Panc1 (cell line): ENCODE results near the gene ECI1.

Experiments
- POLR2AphosphoS5 ChIP-seq: IDR thresholded peaks from 2 replicates; pipeline ENCODE4 v1.6.1; 2012; ENCODE audit warnings: mild to moderate bottlenecking, low read depth, low read length, moderate library complexity
- TCF7L2 ChIP-seq: IDR thresholded peaks from 2 replicates; pipeline ENCODE4 v1.6.1; 2011; ENCODE audit warnings: mild to moderate bottlenecking, low read depth, low read length, inconsistent platforms
- TF ChIP-seq, protein P1 (sequence below): fragments of 450-650 bp; IDR thresholded peaks from 2 replicates; pipeline ENCODE4 v1.5.1; 2017; ENCODE audit warnings: mild to moderate bottlenecking
- TF ChIP-seq, protein P2 (sequence below), 2 experiments: IDR thresholded peaks; 2 replicates each; pipeline ENCODE4 v1.6.1; 2011 to 2012; ENCODE audit warnings: low read depth in 2 of 2, control low read depth in 1 of 2, low read length in 1 of 2, mild to moderate bottlenecking in 1 of 2, moderate library complexity in 1 of 2; ENCODE audit not compliant: insufficient read depth in 1 of 2

DNA sequence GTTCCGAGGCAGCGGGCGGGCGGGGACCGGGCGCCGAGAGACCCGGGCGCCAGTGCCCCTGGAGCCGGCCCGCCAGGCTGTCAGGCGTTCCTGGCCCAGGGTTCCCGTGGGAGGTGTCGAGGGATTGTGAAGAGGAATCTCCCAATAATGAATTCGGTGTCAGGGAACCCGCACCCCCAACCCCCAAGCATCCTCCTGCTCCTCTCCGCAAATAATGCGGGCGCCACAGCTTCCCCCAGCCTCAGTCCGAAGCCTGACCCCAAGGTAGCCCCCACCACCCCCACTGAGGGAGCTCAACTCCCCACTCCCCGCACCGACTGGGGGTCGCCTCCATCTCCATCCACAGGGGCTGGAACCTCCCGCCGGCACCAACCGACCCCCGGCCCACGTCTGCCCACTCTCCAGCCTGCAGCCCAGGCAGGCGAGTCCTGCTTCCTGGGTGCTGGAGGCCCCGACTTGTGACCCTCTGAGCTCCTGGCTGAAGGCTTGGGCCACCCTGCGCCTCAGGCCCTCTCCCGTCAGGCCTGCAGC, 54.3 kb downstream of the ECI1 start:
- TF ChIP-seq POLR2AphosphoS5 (no peak), TCF7L2 (no peak)
- TF ChIP-seq, protein P1, sequence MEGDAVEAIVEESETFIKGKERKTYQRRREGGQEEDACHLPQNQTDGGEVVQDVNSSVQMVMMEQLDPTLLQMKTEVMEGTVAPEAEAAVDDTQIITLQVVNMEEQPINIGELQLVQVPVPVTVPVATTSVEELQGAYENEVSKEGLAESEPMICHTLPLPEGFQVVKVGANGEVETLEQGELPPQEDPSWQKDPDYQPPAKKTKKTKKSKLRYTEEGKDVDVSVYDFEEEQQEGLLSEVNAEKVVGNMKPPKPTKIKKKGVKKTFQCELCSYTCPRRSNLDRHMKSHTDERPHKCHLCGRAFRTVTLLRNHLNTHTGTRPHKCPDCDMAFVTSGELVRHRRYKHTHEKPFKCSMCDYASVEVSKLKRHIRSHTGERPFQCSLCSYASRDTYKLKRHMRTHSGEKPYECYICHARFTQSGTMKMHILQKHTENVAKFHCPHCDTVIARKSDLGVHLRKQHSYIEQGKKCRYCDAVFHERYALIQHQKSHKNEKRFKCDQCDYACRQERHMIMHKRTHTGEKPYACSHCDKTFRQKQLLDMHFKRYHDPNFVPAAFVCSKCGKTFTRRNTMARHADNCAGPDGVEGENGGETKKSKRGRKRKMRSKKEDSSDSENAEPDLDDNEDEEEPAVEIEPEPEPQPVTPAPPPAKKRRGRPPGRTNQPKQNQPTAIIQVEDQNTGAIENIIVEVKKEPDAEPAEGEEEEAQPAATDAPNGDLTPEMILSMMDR: no peak
- TF ChIP-seq, protein P2, sequence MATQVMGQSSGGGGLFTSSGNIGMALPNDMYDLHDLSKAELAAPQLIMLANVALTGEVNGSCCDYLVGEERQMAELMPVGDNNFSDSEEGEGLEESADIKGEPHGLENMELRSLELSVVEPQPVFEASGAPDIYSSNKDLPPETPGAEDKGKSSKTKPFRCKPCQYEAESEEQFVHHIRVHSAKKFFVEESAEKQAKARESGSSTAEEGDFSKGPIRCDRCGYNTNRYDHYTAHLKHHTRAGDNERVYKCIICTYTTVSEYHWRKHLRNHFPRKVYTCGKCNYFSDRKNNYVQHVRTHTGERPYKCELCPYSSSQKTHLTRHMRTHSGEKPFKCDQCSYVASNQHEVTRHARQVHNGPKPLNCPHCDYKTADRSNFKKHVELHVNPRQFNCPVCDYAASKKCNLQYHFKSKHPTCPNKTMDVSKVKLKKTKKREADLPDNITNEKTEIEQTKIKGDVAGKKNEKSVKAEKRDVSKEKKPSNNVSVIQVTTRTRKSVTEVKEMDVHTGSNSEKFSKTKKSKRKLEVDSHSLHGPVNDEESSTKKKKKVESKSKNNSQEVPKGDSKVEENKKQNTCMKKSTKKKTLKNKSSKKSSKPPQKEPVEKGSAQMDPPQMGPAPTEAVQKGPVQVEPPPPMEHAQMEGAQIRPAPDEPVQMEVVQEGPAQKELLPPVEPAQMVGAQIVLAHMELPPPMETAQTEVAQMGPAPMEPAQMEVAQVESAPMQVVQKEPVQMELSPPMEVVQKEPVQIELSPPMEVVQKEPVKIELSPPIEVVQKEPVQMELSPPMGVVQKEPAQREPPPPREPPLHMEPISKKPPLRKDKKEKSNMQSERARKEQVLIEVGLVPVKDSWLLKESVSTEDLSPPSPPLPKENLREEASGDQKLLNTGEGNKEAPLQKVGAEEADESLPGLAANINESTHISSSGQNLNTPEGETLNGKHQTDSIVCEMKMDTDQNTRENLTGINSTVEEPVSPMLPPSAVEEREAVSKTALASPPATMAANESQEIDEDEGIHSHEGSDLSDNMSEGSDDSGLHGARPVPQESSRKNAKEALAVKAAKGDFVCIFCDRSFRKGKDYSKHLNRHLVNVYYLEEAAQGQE (IDR thresholded peaks at IDR 0.05; ENCODE audit: insufficient read depth in 1 of 2, low read depth in 2 of 2, low read length in 1 of 2): no peak
